Measurements from ENCODE around the gene MAGI3.

- no peak for TF ChIP-seq U2AF2 (IDR thresholded peaks at IDR 0.05; ENCODE audit: low read depth, low read length)
- TF ChIP-seq ZSCAN20 (CRISPR knock-in tag; IDR thresholded peaks at IDR 0.05; ENCODE audit: borderline replicate concordance) = no peak
- TF ChIP-seq KDM1A (CRISPR knock-in tag; IDR thresholded peaks at IDR 0.05) = no peak
- TF ChIP-seq IRF9 (CRISPR knock-in tag; IDR thresholded peaks at IDR 0.05; ENCODE audit: borderline replicate concordance) = no peak
- TF ChIP-seq, protein P1, sequence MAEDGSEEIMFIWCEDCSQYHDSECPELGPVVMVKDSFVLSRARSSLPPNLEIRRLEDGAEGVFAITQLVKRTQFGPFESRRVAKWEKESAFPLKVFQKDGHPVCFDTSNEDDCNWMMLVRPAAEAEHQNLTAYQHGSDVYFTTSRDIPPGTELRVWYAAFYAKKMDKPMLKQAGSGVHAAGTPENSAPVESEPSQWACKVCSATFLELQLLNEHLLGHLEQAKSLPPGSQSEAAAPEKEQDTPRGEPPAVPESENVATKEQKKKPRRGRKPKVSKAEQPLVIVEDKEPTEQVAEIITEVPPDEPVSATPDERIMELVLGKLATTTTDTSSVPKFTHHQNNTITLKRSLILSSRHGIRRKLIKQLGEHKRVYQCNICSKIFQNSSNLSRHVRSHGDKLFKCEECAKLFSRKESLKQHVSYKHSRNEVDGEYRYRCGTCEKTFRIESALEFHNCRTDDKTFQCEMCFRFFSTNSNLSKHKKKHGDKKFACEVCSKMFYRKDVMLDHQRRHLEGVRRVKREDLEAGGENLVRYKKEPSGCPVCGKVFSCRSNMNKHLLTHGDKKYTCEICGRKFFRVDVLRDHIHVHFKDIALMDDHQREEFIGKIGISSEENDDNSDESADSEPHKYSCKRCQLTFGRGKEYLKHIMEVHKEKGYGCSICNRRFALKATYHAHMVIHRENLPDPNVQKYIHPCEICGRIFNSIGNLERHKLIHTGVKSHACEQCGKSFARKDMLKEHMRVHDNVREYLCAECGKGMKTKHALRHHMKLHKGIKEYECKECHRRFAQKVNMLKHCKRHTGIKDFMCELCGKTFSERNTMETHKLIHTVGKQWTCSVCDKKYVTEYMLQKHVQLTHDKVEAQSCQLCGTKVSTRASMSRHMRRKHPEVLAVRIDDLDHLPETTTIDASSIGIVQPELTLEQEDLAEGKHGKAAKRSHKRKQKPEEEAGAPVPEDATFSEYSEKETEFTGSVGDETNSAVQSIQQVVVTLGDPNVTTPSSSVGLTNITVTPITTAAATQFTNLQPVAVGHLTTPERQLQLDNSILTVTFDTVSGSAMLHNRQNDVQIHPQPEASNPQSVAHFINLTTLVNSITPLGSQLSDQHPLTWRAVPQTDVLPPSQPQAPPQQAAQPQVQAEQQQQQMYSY (CRISPR knock-in tag; IDR thresholded peaks at IDR 0.05) = no peak
- no peak for TF ChIP-seq CBFB (CRISPR knock-in tag; IDR thresholded peaks at IDR 0.05)
- TF ChIP-seq, protein P2, sequence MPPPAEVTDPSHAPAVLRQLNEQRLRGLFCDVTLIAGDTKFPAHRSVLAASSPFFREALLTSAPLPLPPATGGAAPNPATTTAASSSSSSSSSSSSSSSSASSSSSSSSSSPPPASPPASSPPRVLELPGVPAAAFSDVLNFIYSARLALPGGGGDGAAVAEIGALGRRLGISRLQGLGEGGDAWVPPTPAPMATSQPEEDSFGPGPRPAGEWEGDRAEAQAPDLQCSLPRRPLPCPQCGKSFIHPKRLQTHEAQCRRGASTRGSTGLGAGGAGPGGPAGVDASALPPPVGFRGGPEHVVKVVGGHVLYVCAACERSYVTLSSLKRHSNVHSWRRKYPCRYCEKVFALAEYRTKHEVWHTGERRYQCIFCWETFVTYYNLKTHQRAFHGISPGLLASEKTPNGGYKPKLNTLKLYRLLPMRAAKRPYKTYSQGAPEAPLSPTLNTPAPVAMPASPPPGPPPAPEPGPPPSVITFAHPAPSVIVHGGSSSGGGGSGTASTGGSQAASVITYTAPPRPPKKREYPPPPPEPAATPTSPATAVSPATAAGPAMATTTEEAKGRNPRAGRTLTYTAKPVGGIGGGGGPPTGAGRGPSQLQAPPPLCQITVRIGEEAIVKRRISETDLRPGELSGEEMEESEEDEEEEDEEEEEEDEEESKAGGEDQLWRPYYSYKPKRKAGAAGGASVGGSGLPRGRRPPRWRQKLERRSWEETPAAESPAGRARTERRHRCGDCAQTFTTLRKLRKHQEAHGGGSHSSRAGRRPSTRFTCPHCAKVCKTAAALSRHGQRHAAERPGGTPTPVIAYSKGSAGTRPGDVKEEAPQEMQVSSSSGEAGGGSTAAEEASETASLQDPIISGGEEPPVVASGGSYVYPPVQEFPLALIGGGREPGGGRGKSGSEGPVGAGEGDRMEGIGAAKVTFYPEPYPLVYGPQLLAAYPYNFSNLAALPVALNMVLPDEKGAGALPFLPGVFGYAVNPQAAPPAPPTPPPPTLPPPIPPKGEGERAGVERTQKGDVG (CRISPR knock-in tag; IDR thresholded peaks at IDR 0.05; ENCODE audit: borderline replicate concordance) = no peak
- no peak for TF ChIP-seq HNRNPH1 (optimal IDR thresholded peaks at IDR 0.05; ENCODE audit: low read depth, low read length)
- TF ChIP-seq BCL3 (CRISPR knock-in tag; IDR thresholded peaks at IDR 0.05) = no peak
- no peak for TF ChIP-seq NBN (conservative IDR thresholded peaks at IDR 0.05)
Measured at GRCh38 chr1:113533061-113533460, 142.7 kb downstream of the MAGI3 start.
